HG02759 (cell line): ENCODE data around the gene RAB40C.

Source experiments
- ATAC-seq: cut with Tn5 transposase; IDR thresholded peaks from one replicate; pipeline ENCODE4 v1.9.1; 2021; ENCODE audit warnings: mild to moderate bottlenecking, moderate library complexity; ENCODE audit not compliant: unreplicated experiment

Gene RAB40C

GRCh38 chr16:644556-644955 is 54.7 kb downstream of the RAB40C start:
- no peak for ATAC-seq

- no peak for ATAC-seq
These were observed 56.2 kb downstream of the RAB40C start for GRCh38 chr16:645852-646678.

GRCh38 chr16:646679-647172 is 56.9 kb downstream of the RAB40C start:
- ATAC-seq = no peak

- no peak for ATAC-seq
These were observed 57.5 kb downstream of the RAB40C start for GRCh38 chr16:647173-647902.

- no peak for ATAC-seq
These were observed 58.4 kb downstream of the RAB40C start for GRCh38 chr16:648071-648780.

GRCh38 chr16:648781-649589 is 59.1 kb downstream of the RAB40C start, which contains the start of gene WDR90:
WDR90 (plus strand) TSS chr16:649365; CDS start chr16:649417, 52 bp downstream.
- ATAC-seq = peak; percentile 83

GRCh38 chr16:649631-650030 is 59.8 kb downstream of the RAB40C start:
- ATAC-seq = peak; percentile 10

- no peak for ATAC-seq
These were observed 62.0 kb downstream of the RAB40C start for GRCh38 chr16:651844-652243.

GRCh38 chr16:652454-653305 is 62.8 kb downstream of the RAB40C start:
- no peak for ATAC-seq

GRCh38 chr16:654034-654433 is 64.2 kb downstream of the RAB40C start:
- no peak for ATAC-seq

GRCh38 chr16:657487-657886 is 67.6 kb downstream of the RAB40C start:
- ATAC-seq = no peak

- no peak for ATAC-seq
These were observed 69.1 kb downstream of the RAB40C start for GRCh38 chr16:658679-659571.

GRCh38 chr16:659618-660017 is 69.8 kb downstream of the RAB40C start:
- ATAC-seq = no peak

GRCh38 chr16:660132-660458 is 70.2 kb downstream of the RAB40C start:
- no peak for ATAC-seq

GRCh38 chr16:660459-661183 is 70.8 kb downstream of the RAB40C start:
- ATAC-seq = peak; percentile 45

GRCh38 chr16:661184-661821 is 71.4 kb downstream of the RAB40C start:
- no peak for ATAC-seq

- ATAC-seq = no peak
These were observed 72.2 kb downstream of the RAB40C start for GRCh38 chr16:662095-662494.

- no peak for ATAC-seq
These were observed 72.7 kb downstream of the RAB40C start for GRCh38 chr16:662597-662996.
